ENCODE data around the gene DR1. TPM values are rescaled to one million over a fixed set of nuclear protein-coding genes. Genes with fewer than 3 reads are reported as not detected.

Gene DR1
- total RNA-seq, 6 experiments from 2014 or later, result 15.7 to 26.7 (median 17.7) TPM

- intact Hi-C loops (cut with DNase I), result no loop called here
Measured at GRCh38 chr1:93352376-93352775, 6.7 kb downstream of the DR1 start.

GRCh38 chr1:93353286-93353685, 7.6 kb downstream of the DR1 start:
- no peak for ATAC-seq

More at GRCh38 chr1:93352376-93352775, 6.7 kb downstream of the DR1 start:
- peaks cover 0 to 26% (median 0%) of the 10 kb centered on the region in 4 donors for H3K4me1 ChIP-seq
- H3K9me3 ChIP-seq, result no peaks in the 10 kb centered on the region
- TF ChIP-seq CTCF (IDR thresholded peaks at IDR 0.05) (no peak), POLR2A (IDR thresholded peaks at IDR 0.05) (no peak)
- H3K36me3 ChIP-seq, result peaks cover 0 to 26% (median 0%) of the 10 kb centered on the region in 4 donors
- no peak overlapping the region for H3K4me3 ChIP-seq
- ATAC-seq, result no peak
- no peak overlapping the region for H3K27ac ChIP-seq
- H3K27me3 ChIP-seq, result no peaks in the 10 kb centered on the region
- no peak for DNase-seq

GRCh38 chr1:93354749-93355148, 9.0 kb downstream of the DR1 start:
- Histone ChIP-seq H3K9me3 (no peaks in the 10 kb centered on the region), H3K27ac (no peak overlapping the region), H3K4me1 (peaks cover 0 to 9% (median 0%) of the 10 kb centered on the region in 4 donors), H3K4me3 (no peak overlapping the region), H3K36me3 (peaks cover 0 to 26% (median 0%) of the 10 kb centered on the region in 4 donors), H3K27me3 (no peaks in the 10 kb centered on the region)
- no peak for DNase-seq
- 43% methylated on average over 2 of the region's 2 CpGs for WGBS (ENCODE audit: insufficient coverage, low coverage, low lambda C conversion rate, missing lambda C conversion rate)
- intact Hi-C loops (cut with DNase I), result no loop called here
- no peak for ATAC-seq
- no peak for TF ChIP-seq CTCF (IDR thresholded peaks at IDR 0.05)
- no peak for TF ChIP-seq POLR2A (IDR thresholded peaks at IDR 0.05)

More at GRCh38 chr1:93353286-93353685, 7.6 kb downstream of the DR1 start:
- Histone ChIP-seq H3K4me3 (no peak overlapping the region), H3K27me3 (no peaks in the 10 kb centered on the region), H3K27ac (no peak overlapping the region), H3K9me3 (no peaks in the 10 kb centered on the region), H3K36me3 (peaks cover 0 to 26% (median 0%) of the 10 kb centered on the region in 4 donors), H3K4me1 (peaks cover 0 to 21% (median 0%) of the 10 kb centered on the region in 4 donors)
- intact Hi-C loops (cut with DNase I), result no loop called here
- DNase-seq, result no peak
- WGBS (ENCODE audit: insufficient coverage, low coverage, low lambda C conversion rate, missing lambda C conversion rate), result 44% methylated on average over 1 of the region's 1 CpG
- TF ChIP-seq CTCF (IDR thresholded peaks at IDR 0.05) (no peak), POLR2A (IDR thresholded peaks at IDR 0.05) (no peak)

GRCh38 chr1:93357242-93357641, 11.5 kb downstream of the DR1 start:
- H3K4me1 ChIP-seq, result no peaks in the 10 kb centered on the region
- WGBS (ENCODE audit: insufficient coverage, low coverage, low lambda C conversion rate, missing lambda C conversion rate), result 100% methylated on average over 2 of the region's 2 CpGs
- no peak overlapping the region for H3K27ac ChIP-seq
- no peaks in the 10 kb centered on the region for H3K27me3 ChIP-seq
- intact Hi-C loops (cut with DNase I), result no loop called here
- ATAC-seq (no peak), DNase-seq (no peak)
- H3K36me3 ChIP-seq, result peaks cover 0 to 26% (median 0%) of the 10 kb centered on the region in 4 donors
- H3K9me3 ChIP-seq, result no peaks in the 10 kb centered on the region
- no peak overlapping the region for H3K4me3 ChIP-seq
- no peak for TF ChIP-seq CTCF (IDR thresholded peaks at IDR 0.05)
- TF ChIP-seq POLR2A (IDR thresholded peaks at IDR 0.05), result no peak

- H3K9me3 ChIP-seq, result no peaks in the 10 kb centered on the region
- no peaks in the 10 kb centered on the region for H3K27me3 ChIP-seq
- intact Hi-C loops (cut with DNase I), result no loop called here
- no peak overlapping the region for H3K27ac ChIP-seq
- TF ChIP-seq CTCF (IDR thresholded peaks at IDR 0.05) (no peak), POLR2A (IDR thresholded peaks at IDR 0.05) (no peak)
- no peaks in the 10 kb centered on the region for H3K4me1 ChIP-seq
- H3K4me3 ChIP-seq, result no peak overlapping the region
- no peak for ATAC-seq
- WGBS (ENCODE audit: insufficient coverage, low coverage, low lambda C conversion rate, missing lambda C conversion rate), result 66% methylated on average over 5 of the region's 6 CpGs
- no peak for DNase-seq
- H3K36me3 ChIP-seq, result peaks cover 0 to 26% (median 0%) of the 10 kb centered on the region in 4 donors
Measured at GRCh38 chr1:93358293-93358692, 12.6 kb downstream of the DR1 start.

Measured in right lobe of liver (tissue), 6 donors.